ENCODE results near the gene GAREM1.

- TF ChIP-seq POLR2A (IDR thresholded peaks at IDR 0.05; ENCODE audit: low read depth, low read length): no peak
- TF ChIP-seq POLR2AphosphoS5 (IDR thresholded peaks at IDR 0.05; ENCODE audit: insufficient read depth, low read depth, low read length): no peak
- TF ChIP-seq CTCF (IDR thresholded peaks at IDR 0.05; ENCODE audit: extremely low read depth in 1 of 2, insufficient read depth in 1 of 2, low read depth in 1 of 2, low read length in 2 of 2): no peak
- no peak for TF ChIP-seq FOS (IDR thresholded peaks at IDR 0.05; ENCODE audit: borderline replicate concordance, insufficient read depth, low read length)
- TF ChIP-seq EZH2 (IDR thresholded peaks at IDR 0.05; ENCODE audit: borderline replicate concordance, low read depth, low read length, severe bottlenecking): no peak
- TF ChIP-seq MAX (IDR thresholded peaks at IDR 0.05; ENCODE audit: insufficient read depth, insufficient read length): no peak
- TF ChIP-seq JUN (IDR thresholded peaks at IDR 0.05; ENCODE audit: borderline replicate concordance, insufficient read depth, insufficient read length, low read depth): no peak
- no peak for TF ChIP-seq MYC (IDR thresholded peaks at IDR 0.05; ENCODE audit: low read depth, low read length)
Observed at GRCh38 chr18:32478317-32478716, 7.6 kb upstream of the GAREM1 start.

Data from endothelial cell of umbilical vein (primary cell).